ENCODE results near the gene MAP3K12. TPM values are rescaled to one million over a fixed set of nuclear protein-coding genes. Genes with fewer than 3 reads are reported as not detected.

The MAP3K12 gene
- total and polyA plus RNA-seq, 2 of the 13 experiments (the other 11 are each of a cell fraction or from before 2014, with no cell fraction given): 0.20 to 1.1 TPM

DNA sequence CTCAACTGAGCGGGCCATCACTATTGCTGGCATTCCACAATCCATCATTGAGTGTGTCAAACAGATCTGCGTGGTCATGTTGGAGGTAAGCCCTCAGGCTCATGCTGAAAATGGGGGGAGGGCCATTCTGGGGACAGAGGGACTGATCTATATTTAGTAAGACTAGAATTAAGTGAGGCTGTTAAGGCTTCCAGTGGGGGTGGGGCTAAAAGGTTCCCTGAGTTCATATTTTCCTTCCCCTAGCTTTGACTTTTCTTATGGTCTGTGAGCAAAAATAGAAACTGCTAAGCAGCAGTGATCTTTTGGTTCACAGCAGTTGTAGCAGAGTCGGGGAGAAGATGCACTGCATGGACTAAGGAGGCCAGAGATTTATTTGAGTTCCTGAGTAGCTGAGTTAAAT, 38.2 kb downstream of the MAP3K12 start:
- H4K20me1 ChIP-seq (ENCODE audit: insufficient read depth, low read length): peaks cover 77% of the 10 kb centered on the region
- no peaks in the 10 kb centered on the region for H3K9me3 ChIP-seq (ENCODE audit: low read length)
- no peak overlapping the region for H3K4me3 ChIP-seq (replicated peaks in 1 of 3; ENCODE audit: insufficient read depth in 1 of 3, low read depth in 2 of 3, low read length in 3 of 3)
- intact Hi-C loops (cut with micrococcal nuclease; ENCODE audit: unreplicated experiment) (no loop called here), in situ Hi-C loops (cut with HindIII; ENCODE audit: extremely low pct_ligation_motif_present, low pct_unique_long_range_greater_than_20kb) (no loop called here)
- ATAC-seq (no peak), FAIRE-seq (no peak), DNase-seq (ENCODE audit: low spot score) (no peak)
- no peak overlapping the region for H3K4me2 ChIP-seq (ENCODE audit: low read depth, low read length)
- no peaks in the 10 kb centered on the region for H3K27me3 ChIP-seq (ENCODE audit: control insufficient read depth in 1 of 2, insufficient read depth in 2 of 2, low read length in 2 of 2)
- H3K9ac ChIP-seq (ENCODE audit: insufficient read depth, low read depth, low read length): no peak overlapping the region
- peaks cover 58% of the 10 kb centered on the region for H3K4me1 ChIP-seq (ENCODE audit: insufficient read depth, low read length)
- no TSS peak for BruUV-seq (replicated peaks)
- CTCF ChIA-PET (ENCODE audit: low intra/inter-chr PET ratio, low total read pairs): no interaction called here
- TF ChIP-seq GTF3A (CRISPR knock-in tag; conservative IDR thresholded peaks at IDR 0.05) (no peak), RBM22 (optimal IDR thresholded peaks at IDR 0.05; ENCODE audit: low read length) (peak; percentile 18), RBFOX2 (IDR thresholded peaks at IDR 0.05; ENCODE audit: low read depth, low read length) (peak; percentile 45; the same call in 1 of the 2 replicates), POLR2AphosphoS2 (IDR thresholded peaks at IDR 0.05; ENCODE audit: low read depth, low read length) (peak; percentile 79; the same call in 1 of the 2 replicates)
- peaks cover 74% of the 10 kb centered on the region for H3K79me2 ChIP-seq (ENCODE audit: insufficient read depth, low read length)
- H3K36me3 ChIP-seq (replicated peaks in 1 of 2; ENCODE audit: control insufficient read depth in 1 of 2, insufficient read depth in 2 of 2, low read length in 2 of 2): peaks cover 38 to 98% of the 10 kb centered on the region in 2 experiments
- 100% methylated on average over 3 of the region's 3 CpGs for WGBS (ENCODE audit: low lambda C conversion rate)
- POLR2A ChIA-PET: interaction anchor here (1.8 kb wide), 1 partner anchor 39 kb away, joined by 8 read pairs; the partner anchor contains the start of genes MAP3K12 and TARBP2
- no peak overlapping the region for H2AFZ ChIP-seq (ENCODE audit: low read length)
- H3K27ac ChIP-seq (ENCODE audit: extremely low read length, insufficient read depth, low read length): no peak overlapping the region

DNA sequence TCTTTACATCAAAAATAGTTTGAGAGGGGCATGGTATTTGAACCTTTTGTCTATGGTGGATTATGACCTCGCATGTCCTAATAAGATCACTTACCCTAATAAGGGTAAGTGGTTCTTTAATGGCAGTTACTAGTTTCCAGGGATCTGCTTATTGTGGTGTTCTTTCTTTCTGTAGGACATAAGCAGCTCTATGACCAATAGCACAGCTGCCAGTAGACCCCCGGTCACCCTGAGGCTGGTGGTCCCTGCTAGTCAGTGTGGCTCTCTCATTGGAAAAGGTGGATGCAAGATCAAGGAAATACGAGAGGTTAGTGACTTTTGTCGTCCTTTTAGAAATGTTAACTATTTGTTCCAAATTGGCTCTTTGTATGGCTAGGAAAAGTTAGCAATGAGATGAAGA, 40.2 kb downstream of the MAP3K12 start:
- in situ Hi-C loops (cut with HindIII; ENCODE audit: extremely low pct_ligation_motif_present, low pct_unique_long_range_greater_than_20kb): no loop called here
- Histone ChIP-seq H3K27me3 (ENCODE audit: control insufficient read depth in 1 of 2, insufficient read depth in 2 of 2, low read length in 2 of 2) (no peaks in the 10 kb centered on the region), H3K4me2 (ENCODE audit: low read depth, low read length) (no peak overlapping the region), H3K4me3 (replicated peaks in 1 of 3; ENCODE audit: insufficient read depth in 1 of 3, low read depth in 2 of 3, low read length in 3 of 3) (no peak overlapping the region), H3K79me2 (ENCODE audit: insufficient read depth, low read length) (peaks cover 81% of the 10 kb centered on the region), H3K27ac (ENCODE audit: extremely low read length, insufficient read depth, low read length) (no peak overlapping the region), H3K9me3 (ENCODE audit: low read length) (no peaks in the 10 kb centered on the region), H3K4me1 (ENCODE audit: insufficient read depth, low read length) (peaks cover 59% of the 10 kb centered on the region), H4K20me1 (ENCODE audit: insufficient read depth, low read length) (peaks cover 82% of the 10 kb centered on the region), H3K9ac (ENCODE audit: insufficient read depth, low read depth, low read length) (no peak overlapping the region), H2AFZ (ENCODE audit: low read length) (no peak overlapping the region), H3K36me3 (replicated peaks in 1 of 2; ENCODE audit: control insufficient read depth in 1 of 2, insufficient read depth in 2 of 2, low read length in 2 of 2) (peaks cover 37 to 98% of the 10 kb centered on the region in 2 experiments)
- intact Hi-C loops (cut with micrococcal nuclease; ENCODE audit: unreplicated experiment): no loop called here
- no TSS peak for BruUV-seq (replicated peaks)
- FAIRE-seq (no peak), ATAC-seq (no peak), DNase-seq (ENCODE audit: low spot score) (no peak)
- CTCF ChIA-PET (ENCODE audit: low intra/inter-chr PET ratio, low total read pairs): no interaction called here
- WGBS (ENCODE audit: low lambda C conversion rate): 98% methylated on average over 4 of the region's 4 CpGs
- POLR2A ChIA-PET: no interaction called here
- TF ChIP-seq KLF12 (CRISPR knock-in tag; IDR thresholded peaks at IDR 0.05; ENCODE audit: borderline replicate concordance) (no peak), STAT5B (CRISPR knock-in tag; IDR thresholded peaks at IDR 0.05) (no peak), TGIF2 (CRISPR knock-in tag; IDR thresholded peaks at IDR 0.05) (no peak), SMAD3 (CRISPR knock-in tag; IDR thresholded peaks at IDR 0.05) (no peak), NFATC3 (CRISPR knock-in tag; IDR thresholded peaks at IDR 0.05) (no peak), ZNF329 (CRISPR knock-in tag; IDR thresholded peaks at IDR 0.05; ENCODE audit: low read depth) (no peak), ARNT (IDR thresholded peaks at IDR 0.05) (no peak), RFX5 (IDR thresholded peaks at IDR 0.05; ENCODE audit: low read depth, low read length) (no peak), ZBTB14 (CRISPR knock-in tag; IDR thresholded peaks at IDR 0.05) (no peak), JUNB (CRISPR knock-in tag; IDR thresholded peaks at IDR 0.05; ENCODE audit: borderline replicate concordance) (no peak)
- TF ChIP-seq, protein P1, sequence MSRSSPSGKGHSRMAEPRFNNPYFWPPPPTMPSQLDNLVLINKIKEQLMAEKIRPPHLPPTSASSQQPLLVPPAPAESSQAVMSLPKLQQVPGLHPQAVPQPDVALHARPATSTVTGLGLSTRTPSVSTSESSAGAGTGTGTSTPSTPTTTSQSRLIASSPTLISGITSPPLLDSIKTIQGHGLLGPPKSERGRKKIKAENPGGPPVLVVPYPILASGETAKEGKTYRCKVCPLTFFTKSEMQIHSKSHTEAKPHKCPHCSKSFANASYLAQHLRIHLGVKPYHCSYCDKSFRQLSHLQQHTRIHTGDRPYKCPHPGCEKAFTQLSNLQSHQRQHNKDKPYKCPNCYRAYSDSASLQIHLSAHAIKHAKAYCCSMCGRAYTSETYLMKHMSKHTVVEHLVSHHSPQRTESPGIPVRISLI (CRISPR knock-in tag; IDR thresholded peaks at IDR 0.05; ENCODE audit: borderline replicate concordance): no peak

Data from HepG2 (cell line).